NB4 (cell line): ENCODE results near the gene KLKB1.

ENCODE experiments used
- DNase-seq: peaks from one replicate; pipeline ENCODE4 v3.0.0; 2010; ENCODE audit warnings: low read depth
- H3K4me3 ChIP-seq: one replicate; pipeline ENCODE4 v1.5.1; 2011; ENCODE audit warnings: mild to moderate bottlenecking, low read depth, low read length, moderate library complexity
- MAX ChIP-seq: IDR thresholded peaks from 2 replicates; pipeline ENCODE4 v1.6.1; 2011; ENCODE audit warnings: low read depth, low read length
- MYC ChIP-seq: IDR thresholded peaks from 2 replicates; pipeline ENCODE4 v1.6.1; 2011; ENCODE audit warnings: low read depth, low read length
- POLR2A ChIP-seq: IDR thresholded peaks from 2 replicates; pipeline ENCODE4 v1.6.1; 2011; ENCODE audit warnings: mild to moderate bottlenecking; ENCODE audit not compliant: insufficient read length; ENCODE audit errors: extremely low read depth
- TF ChIP-seq, protein P1 (sequence below): IDR thresholded peaks from one replicate; pipeline ENCODE4 v1.5.1; 2012; ENCODE audit warnings: low read depth, low read length

KLKB1 gene

GRCh38 chr4:186250760-186251159 lies 23.5 kb downstream of the KLKB1 start:
- no peak for DNase-seq
- H3K4me3 ChIP-seq: no peak overlapping the region
- TF ChIP-seq MAX (no peak), MYC (no peak), POLR2A (no peak)
- TF ChIP-seq, protein P1, sequence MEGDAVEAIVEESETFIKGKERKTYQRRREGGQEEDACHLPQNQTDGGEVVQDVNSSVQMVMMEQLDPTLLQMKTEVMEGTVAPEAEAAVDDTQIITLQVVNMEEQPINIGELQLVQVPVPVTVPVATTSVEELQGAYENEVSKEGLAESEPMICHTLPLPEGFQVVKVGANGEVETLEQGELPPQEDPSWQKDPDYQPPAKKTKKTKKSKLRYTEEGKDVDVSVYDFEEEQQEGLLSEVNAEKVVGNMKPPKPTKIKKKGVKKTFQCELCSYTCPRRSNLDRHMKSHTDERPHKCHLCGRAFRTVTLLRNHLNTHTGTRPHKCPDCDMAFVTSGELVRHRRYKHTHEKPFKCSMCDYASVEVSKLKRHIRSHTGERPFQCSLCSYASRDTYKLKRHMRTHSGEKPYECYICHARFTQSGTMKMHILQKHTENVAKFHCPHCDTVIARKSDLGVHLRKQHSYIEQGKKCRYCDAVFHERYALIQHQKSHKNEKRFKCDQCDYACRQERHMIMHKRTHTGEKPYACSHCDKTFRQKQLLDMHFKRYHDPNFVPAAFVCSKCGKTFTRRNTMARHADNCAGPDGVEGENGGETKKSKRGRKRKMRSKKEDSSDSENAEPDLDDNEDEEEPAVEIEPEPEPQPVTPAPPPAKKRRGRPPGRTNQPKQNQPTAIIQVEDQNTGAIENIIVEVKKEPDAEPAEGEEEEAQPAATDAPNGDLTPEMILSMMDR: no peak

DNA sequence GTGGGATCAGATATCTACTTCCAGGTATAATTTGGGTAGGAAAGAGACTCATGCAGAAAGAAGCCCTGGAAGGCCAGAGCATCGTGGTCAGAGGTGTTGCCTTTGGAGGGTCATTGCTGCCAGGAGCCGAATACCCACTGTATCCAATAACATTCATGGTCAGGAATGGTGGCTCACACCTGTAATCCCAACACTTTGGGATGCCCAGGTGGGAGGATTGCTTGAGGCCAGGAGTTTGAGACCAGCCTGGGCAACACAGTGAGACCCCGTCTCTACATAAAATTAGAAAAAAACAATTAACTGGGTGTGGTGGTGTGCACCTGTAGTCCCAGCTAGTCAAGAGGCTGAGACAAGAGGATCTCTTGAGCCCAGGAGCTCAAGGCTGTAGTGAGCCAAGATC lies 27.8 kb downstream of the KLKB1 start:
- no peak overlapping the region for H3K4me3 ChIP-seq
- DNase-seq: no peak
- no peak for TF ChIP-seq MAX
- TF ChIP-seq MYC: no peak
- no peak for TF ChIP-seq POLR2A
- TF ChIP-seq, protein P1: no peak

DNA sequence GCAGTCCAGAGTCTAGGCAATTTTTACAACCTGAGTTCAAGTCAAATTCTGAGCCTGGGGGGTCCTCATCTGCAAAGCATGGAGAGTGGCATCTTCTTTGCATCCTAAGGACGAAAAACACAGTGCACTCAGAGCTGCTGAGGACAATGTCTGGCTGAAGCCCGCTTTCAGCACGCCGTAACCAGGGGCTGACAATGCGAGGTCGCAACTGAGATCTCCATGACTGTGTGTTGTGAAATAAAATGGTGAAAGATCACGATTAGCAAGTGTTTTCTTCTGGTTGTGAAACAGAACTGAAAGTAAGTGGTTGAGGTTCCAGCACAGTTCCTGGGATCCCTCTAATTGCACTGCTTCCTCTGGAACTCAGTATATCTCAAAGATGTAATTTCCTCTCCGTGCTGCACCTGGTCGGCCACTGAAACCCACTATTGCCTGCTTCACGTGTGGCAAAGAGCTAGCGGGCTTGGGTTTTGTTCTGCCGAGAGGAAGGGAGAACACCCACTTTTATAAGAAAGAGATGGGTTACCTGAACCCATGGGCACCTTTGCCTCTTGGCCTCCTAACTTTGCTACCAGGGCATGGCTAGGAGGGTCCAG lies 31.0 kb downstream of the KLKB1 start:
- H3K4me3 ChIP-seq: no peak overlapping the region
- peak; percentile 28 for DNase-seq
- no peak for TF ChIP-seq MYC
- no peak for TF ChIP-seq MAX
- TF ChIP-seq, protein P1: no peak
- no peak for TF ChIP-seq POLR2A

DNA sequence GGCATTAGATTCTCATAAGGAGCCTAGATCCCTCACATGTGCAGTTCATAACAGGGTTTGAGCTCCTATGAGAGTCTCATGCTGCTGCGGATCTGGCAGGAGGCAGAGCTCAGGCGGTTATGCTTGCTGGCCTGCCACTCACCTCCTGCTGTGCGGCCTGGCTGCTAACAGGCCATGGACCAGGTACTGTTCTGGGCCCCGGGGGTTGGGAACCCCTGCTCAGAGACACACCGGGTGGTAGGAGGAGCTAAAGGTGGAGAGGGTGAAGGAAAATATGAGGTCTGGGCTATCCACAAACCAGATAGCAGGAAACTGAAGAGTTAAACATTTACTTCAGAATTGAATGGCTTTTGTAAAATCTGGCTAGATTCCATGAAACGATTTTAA lies 32.8 kb downstream of the KLKB1 start:
- DNase-seq: no peak
- TF ChIP-seq POLR2A (no peak), MYC (no peak), MAX (no peak)
- TF ChIP-seq, protein P1: no peak

DNA sequence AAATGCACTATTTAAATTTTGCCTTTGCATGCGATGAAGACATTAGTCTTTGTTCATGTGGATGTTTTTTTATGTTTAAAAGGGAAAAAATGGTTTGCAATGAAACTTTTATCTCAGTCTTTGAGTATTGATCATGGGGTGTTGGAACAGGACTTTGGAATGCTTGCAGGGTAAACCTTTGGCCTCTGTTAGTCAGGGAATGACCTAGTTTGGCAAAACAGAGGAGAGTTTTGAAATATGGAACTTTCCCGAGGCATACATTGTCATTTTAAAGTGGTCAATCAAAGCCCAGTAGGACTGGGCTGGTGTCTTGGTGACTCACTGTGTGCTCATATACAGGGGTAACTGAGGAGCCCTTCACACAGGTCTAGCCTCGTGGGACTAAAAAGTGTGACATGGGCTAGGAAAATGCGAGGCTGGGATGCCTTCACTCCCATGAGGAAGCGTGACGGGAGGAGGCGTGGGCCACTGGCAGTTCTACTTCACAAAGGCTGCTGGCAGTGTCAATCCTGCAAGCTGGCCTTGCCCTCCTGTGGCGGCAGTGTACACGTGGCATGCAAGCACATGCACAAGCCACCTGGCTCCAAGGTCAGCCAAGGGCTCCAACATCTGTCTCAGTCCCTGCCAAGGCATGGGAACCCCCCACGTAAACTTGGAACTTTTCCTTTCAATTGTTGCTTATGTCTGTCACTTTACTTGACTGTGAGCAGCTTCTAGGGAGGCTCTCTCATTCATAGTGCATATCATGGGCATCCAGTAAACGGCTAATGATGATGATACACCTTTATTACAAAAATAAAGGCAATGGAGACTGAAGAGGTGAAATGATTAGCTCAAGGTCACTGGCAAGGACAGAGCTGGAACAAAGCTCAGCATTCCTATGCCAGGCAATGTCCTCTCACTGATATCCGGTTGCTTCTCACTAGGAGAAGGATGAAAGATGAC lies 33.5 kb downstream of the KLKB1 start:
- H3K4me3 ChIP-seq: no peak overlapping the region
- TF ChIP-seq, protein P1: no peak
- no peak for TF ChIP-seq POLR2A
- TF ChIP-seq MYC: no peak
- no peak for TF ChIP-seq MAX
- DNase-seq: no peak

More for the DNA sequence above, 32.8 kb downstream of the KLKB1 start:
- no peak overlapping the region for H3K4me3 ChIP-seq
